ENCODE results near the gene MYO15A. TPM values are rescaled to one million over a fixed set of nuclear protein-coding genes. Genes with fewer than 3 reads are reported as not detected.

Gene MYO15A
- total RNA-seq, 1 donor from 2014 or later, result 2.0 TPM

DNA sequence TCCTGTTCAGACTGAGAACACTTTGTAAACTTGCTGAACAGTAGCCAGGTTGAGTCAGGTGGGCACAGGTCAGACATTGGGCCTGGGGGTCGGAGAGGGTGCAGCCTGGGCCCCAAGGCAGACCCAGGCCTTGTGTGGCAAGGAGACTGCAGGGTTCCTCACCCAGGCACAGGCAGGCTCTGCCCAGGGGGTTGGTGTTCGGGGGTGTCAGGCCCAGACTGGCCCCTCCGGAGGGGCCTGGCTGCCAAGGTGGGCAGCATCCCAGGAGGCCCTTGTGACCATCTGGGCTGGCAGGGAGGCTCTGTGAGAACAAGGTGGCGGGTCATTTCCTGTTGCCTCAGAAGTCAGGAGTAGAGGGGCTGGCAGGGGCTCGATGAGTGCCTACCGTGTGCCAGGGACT, 585 bp upstream of the MYO15A start:
- intact Hi-C loops (cut with DNase I), result no loop called here
- DNase-seq (ENCODE audit: low spot score in 2 of 2), result no peak
- Histone ChIP-seq H3K4me1 (no peaks in the 10 kb centered on the region), H3K9me3 (no peaks in the 10 kb centered on the region), H3K36me3 (peaks cover 22 to 36% of the 10 kb centered on the region in 2 donors), H3K27ac (no peak overlapping the region), H3K4me3 (no peak overlapping the region), H3K27me3 (no peaks in the 10 kb centered on the region)
- TF ChIP-seq, protein P1, sequence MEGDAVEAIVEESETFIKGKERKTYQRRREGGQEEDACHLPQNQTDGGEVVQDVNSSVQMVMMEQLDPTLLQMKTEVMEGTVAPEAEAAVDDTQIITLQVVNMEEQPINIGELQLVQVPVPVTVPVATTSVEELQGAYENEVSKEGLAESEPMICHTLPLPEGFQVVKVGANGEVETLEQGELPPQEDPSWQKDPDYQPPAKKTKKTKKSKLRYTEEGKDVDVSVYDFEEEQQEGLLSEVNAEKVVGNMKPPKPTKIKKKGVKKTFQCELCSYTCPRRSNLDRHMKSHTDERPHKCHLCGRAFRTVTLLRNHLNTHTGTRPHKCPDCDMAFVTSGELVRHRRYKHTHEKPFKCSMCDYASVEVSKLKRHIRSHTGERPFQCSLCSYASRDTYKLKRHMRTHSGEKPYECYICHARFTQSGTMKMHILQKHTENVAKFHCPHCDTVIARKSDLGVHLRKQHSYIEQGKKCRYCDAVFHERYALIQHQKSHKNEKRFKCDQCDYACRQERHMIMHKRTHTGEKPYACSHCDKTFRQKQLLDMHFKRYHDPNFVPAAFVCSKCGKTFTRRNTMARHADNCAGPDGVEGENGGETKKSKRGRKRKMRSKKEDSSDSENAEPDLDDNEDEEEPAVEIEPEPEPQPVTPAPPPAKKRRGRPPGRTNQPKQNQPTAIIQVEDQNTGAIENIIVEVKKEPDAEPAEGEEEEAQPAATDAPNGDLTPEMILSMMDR (IDR thresholded peaks at IDR 0.05), result no peak

DNA sequence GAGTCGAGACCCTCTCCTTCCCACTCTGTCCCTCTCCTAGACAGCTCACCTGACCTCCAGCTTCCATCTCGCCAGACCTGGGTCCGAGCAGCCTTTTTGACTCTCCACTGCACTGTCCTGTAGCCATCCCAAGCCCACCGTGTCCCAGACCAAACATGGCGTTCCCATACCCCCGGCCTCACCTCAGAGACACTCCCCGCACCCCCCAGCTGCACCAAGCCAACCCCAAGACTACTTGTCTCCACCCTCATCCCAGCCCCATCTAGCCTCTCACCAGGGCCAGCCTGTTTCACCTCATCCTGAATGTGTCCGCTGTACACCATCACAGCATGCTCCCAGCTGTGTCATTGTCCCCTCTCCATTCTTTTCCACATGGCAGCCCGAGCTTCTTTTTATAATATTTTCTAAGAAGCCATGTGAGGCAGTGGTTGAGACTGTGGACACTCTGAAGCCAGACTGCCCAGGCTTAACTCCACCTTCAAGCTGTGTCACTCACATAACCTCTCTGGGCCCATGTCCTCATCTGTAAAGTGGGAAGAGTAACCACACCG, 1.5 kb downstream of the MYO15A start:
- TF ChIP-seq, protein P1 (IDR thresholded peaks at IDR 0.05), result no peak
- no peak for DNase-seq (ENCODE audit: low spot score in 2 of 2)
- intact Hi-C loops (cut with DNase I), result no loop called here
- H3K36me3 ChIP-seq, result peaks cover 11 to 17% of the 10 kb centered on the region in 2 donors
- no peaks in the 10 kb centered on the region for H3K4me1 ChIP-seq
- no peak overlapping the region for H3K4me3 ChIP-seq
- no peak overlapping the region for H3K27ac ChIP-seq
- H3K27me3 ChIP-seq, result no peaks in the 10 kb centered on the region
- H3K9me3 ChIP-seq, result no peaks in the 10 kb centered on the region

DNA sequence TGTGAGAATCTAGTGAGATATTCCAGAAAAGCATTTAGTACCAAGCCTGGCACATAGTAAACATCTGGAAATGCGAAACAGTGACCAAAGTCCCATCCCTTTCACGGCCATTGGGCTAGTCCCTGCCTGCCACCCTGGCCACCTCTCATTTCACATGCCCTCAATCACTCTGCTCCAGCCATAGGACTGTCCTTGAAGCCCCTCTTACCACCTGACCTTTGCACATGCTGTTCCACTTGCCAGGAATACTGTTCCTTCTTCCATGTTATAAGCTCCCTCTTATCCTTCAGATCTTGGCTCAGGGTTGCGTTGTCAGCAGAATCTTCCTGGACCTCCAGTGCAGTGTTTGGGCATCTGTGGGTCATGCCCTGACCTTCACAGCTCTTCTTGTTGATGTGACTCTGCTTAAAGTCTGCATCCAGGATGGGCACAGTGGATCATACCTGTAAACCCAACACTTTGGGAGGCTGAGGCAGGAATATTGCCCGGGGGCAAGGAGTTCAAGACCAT, 2.1 kb downstream of the MYO15A start:
- no peak for DNase-seq (ENCODE audit: low spot score in 2 of 2)
- H3K4me1 ChIP-seq, result no peaks in the 10 kb centered on the region
- TF ChIP-seq, protein P1 (IDR thresholded peaks at IDR 0.05), result no peak
- no peaks in the 10 kb centered on the region for H3K27me3 ChIP-seq
- H3K9me3 ChIP-seq, result no peaks in the 10 kb centered on the region
- H3K36me3 ChIP-seq, result peaks cover 6 to 10% of the 10 kb centered on the region in 2 donors
- H3K4me3 ChIP-seq, result no peak overlapping the region
- H3K27ac ChIP-seq, result no peak overlapping the region
- intact Hi-C loops (cut with DNase I), result no loop called here

DNA sequence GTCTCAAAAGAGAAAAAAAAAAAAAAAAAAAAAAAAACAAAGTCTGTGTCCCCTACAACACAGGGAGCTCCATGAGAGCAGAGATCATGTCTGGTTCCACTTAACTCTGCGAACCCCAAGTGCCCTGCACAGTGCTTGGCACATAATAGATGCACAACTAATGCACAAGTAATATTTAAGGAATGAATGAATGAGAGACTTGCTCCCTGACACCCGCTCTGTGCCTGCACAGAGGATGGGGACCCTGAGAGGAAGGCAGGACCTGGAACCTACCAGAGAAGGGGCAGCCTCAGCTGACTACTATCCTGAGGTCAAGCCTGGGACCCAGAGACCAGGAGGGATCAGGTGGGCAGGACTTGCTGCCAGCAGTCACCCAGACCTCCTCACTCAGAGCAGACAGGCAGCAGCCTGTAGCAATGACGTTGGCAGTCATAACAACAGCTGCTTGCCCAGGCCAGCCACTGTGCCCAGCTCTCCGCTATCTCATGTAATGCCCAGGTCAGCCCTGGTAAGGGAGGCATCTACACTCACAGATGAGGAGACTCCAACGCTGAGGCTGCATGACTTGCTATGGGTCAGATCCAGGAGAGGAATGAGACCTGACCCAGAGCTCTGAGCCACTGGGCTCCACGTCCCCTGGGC, 2.9 kb downstream of the MYO15A start:
- no peaks in the 10 kb centered on the region for H3K4me1 ChIP-seq
- H3K4me3 ChIP-seq, result no peak overlapping the region
- H3K9me3 ChIP-seq, result no peaks in the 10 kb centered on the region
- H3K27me3 ChIP-seq, result no peaks in the 10 kb centered on the region
- DNase-seq (ENCODE audit: low spot score in 2 of 2), result no peak
- TF ChIP-seq, protein P1 (IDR thresholded peaks at IDR 0.05), result no peak
- no peak overlapping the region for H3K27ac ChIP-seq
- H3K36me3 ChIP-seq, result peaks cover 3 to 9% of the 10 kb centered on the region in 2 donors
- intact Hi-C loops (cut with DNase I), result no loop called here

DNA sequence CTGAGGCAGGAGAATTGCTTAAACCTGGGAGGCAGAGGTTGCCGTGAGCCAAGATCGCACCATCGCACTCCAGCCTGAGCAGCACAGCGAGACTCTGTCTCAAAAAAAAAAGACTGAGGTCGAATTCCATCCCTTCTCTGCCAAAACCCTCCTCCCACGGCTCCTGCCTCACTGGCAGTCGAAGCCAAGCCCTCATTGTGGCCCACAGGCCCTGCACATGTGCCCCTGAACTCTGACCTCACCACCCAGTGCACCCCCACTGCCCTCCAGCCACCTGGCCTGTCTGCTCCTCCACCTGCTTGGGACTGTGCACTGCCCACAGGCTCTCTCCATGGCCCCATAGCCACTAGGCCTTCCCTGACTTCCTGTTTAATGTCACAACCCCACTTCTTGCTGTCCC, 7.0 kb downstream of the MYO15A start:
- Histone ChIP-seq H3K27ac (no peak overlapping the region), H3K4me3 (no peak overlapping the region), H3K36me3 (no peaks in the 10 kb centered on the region), H3K9me3 (no peaks in the 10 kb centered on the region), H3K27me3 (no peaks in the 10 kb centered on the region), H3K4me1 (no peaks in the 10 kb centered on the region)
- intact Hi-C loops (cut with DNase I), result no loop called here
- no peak for DNase-seq (ENCODE audit: low spot score in 2 of 2)
- TF ChIP-seq, protein P1 (IDR thresholded peaks at IDR 0.05), result no peak
